ENCODE data around the gene SCFD2.
A peak's percentile ranks its signal among the peaks of the same experiment; 100 is the strongest.

The SCFD2 gene

DNA sequence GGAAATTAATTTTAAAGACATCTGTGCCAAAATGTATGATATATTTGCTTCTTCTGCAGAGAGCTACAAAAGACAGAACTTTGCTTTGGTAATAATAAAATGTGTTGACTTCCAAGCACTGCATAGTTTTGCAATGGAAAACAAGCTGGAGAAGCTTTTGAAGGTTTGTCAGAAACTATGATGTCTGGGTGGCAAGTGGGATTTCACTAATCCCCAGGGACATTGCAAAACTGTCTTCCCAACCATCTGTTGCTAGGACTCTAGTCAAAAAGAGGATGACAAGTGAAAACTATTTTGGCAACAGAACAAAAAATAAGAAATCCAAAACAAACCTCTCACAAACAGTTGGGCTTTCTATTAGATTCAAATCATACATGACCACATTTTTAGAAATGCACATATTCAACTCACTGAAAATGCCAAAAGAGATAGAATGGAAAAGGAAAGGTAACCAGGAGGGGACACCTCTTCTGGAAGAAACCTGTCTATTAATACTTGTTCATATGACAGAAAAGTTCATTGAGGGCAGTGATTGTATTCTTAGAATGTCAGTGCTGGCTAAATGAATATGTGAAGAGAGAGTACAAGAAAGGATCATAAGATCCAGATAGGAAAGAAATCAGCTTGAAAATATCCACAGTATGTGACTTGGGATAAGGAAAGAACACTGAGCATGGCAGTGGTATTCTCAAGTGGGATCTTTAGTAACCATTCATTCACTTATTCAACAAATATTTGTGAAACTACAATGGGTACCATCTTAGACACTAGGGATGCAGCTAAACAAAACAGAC, 275.7 kb downstream of the SCFD2 start:
- H3K4me3 ChIP-seq (replicated peaks; ENCODE audit: low read depth, low read length) = no peak overlapping the region
- TF ChIP-seq CTCF (IDR thresholded peaks at IDR 0.05; ENCODE audit: low read length, missing control alignments) = no peak
- peak; percentile 68 for DNase-seq (ENCODE audit: low read depth)

GRCh38 chr4:53088152-53088551, 277.7 kb downstream of the SCFD2 start:
- no peak for DNase-seq (ENCODE audit: low read depth)
- no peak for TF ChIP-seq CTCF (IDR thresholded peaks at IDR 0.05; ENCODE audit: low read length, missing control alignments)
- H3K4me3 ChIP-seq (replicated peaks; ENCODE audit: low read depth, low read length) = no peak overlapping the region

DNA sequence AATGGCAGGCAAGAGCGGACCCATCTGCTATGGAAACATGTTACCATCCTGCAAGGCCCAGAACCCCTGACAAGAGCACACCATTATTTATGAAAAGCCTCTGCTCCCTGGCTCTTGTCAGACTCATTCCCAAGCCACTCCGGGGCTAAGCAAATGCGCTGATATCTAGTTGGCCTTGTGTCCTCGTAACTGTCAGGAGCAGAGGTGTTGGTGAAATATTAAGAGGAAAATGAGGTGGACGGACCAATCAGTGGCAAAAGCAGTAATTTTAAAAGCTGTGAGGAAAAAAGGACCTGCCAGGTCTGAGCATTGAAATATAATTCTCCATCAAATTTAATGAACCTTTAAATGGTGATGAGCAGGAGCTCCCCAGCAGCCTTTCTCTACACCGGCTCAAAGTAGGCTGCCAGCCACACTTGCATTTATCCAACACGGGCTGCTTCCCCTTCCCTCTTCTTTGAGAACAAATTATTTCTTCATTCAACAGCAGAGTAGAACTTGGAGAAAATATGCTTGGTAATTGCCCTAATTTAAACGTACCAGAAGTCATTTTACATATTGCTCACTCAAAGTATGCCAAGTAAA, 289.4 kb downstream of the SCFD2 start:
- TF ChIP-seq CTCF (IDR thresholded peaks at IDR 0.05; ENCODE audit: low read length, missing control alignments) = no peak
- DNase-seq (ENCODE audit: low read depth) = no peak

DNA sequence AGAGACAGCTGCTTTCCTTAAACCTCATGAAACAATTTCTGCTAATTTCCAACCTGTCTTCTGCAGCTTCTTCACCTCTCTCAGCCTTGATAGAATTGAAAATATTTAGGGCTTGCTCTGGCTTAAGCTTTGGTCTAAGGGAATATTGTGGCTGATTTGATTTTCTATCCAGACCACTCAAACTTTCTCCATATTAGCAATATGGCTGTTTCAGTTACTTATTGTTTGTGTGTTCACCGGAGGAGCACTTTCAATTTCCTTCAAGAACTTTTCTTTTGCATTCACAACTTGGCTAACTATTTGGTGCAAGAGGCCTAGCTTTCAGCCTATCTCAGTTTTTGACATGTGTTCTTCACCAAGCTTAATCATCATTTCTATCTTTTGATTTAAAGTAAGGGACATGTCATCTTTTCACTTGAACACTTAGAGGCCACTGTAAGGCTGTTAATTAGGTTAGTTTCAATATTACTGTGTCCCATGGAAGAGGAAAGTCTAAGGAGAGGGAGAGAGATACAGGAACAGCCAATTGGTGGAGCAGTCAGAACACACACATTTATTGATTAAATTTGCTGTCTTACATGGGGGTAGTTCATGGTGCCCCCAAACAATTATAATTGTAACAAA, 290.6 kb downstream of the SCFD2 start:
- H3K4me3 ChIP-seq (replicated peaks; ENCODE audit: low read depth, low read length) = no peak overlapping the region
- no peak for DNase-seq (ENCODE audit: low read depth)
- no peak for TF ChIP-seq CTCF (IDR thresholded peaks at IDR 0.05; ENCODE audit: low read length, missing control alignments)

More for the DNA sequence above, 289.4 kb downstream of the SCFD2 start:
- no peak overlapping the region for H3K4me3 ChIP-seq (replicated peaks; ENCODE audit: low read depth, low read length)

DNA sequence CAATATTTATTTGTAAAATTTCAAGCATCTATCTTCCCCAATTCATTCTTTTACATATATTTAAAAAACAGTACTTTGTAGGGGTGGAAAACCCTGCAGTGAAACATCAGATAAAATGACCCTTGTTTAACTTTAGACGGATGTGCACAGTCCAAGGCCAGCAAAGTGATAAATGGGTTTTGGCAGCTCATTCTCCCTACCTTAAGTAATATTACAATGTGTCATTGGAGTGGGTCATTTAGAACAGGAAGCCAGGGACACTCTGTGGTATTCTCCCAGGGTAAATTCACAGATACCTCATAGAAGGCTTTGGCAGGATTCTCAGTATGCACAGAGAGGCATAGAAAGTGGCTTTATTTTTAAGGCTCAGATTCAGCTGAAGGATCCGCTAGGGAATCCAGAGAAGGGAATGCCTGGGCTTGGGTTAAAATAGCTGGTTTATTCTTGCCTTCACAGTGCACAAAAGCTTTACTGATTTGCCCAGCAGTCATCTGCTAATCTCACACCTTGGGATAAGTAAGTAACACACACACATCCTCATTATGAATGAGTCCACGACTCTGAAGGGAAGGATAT, 297.0 kb downstream of the SCFD2 start:
- DNase-seq (ENCODE audit: low read depth) = peak; percentile 37
- H3K4me3 ChIP-seq (replicated peaks; ENCODE audit: low read depth, low read length) = no peak overlapping the region
- TF ChIP-seq CTCF (IDR thresholded peaks at IDR 0.05; ENCODE audit: low read length, missing control alignments) = no peak

- H3K4me3 ChIP-seq (replicated peaks; ENCODE audit: low read depth, low read length) = no peak overlapping the region
- no peak for DNase-seq (ENCODE audit: low read depth)
- no peak for TF ChIP-seq CTCF (IDR thresholded peaks at IDR 0.05; ENCODE audit: low read length, missing control alignments)
Observed at GRCh38 chr4:53067125-53067802, 298.6 kb downstream of the SCFD2 start.

Measured in fibroblast of pulmonary artery (primary cell).